ENCODE measurements around the gene ZNF221. TPM values are rescaled to one million over a fixed set of nuclear protein-coding genes. Genes with fewer than 3 reads are reported as not detected.

Gene ZNF221
- total RNA-seq, 1 experiment from 2014 or later = 2.5 TPM

- TF ChIP-seq ELF1 (IDR thresholded peaks at IDR 0.05; ENCODE audit: borderline replicate concordance, low read depth) (no peak), EZH2phosphoT487 (IDR thresholded peaks at IDR 0.05; ENCODE audit: borderline replicate concordance) (no peak), SRF (IDR thresholded peaks at IDR 0.05; ENCODE audit: low read depth) (no peak), YY1 (IDR thresholded peaks at IDR 0.05; ENCODE audit: extremely low read depth, insufficient replicate concordance, low read depth, low read length) (no peak), POLR2A (IDR thresholded peaks at IDR 0.05; ENCODE audit: borderline replicate concordance, extremely low read depth, insufficient read depth, insufficient read length) (no peak), CBX3 (IDR thresholded peaks at IDR 0.05; ENCODE audit: low read depth) (no peak), REST (IDR thresholded peaks at IDR 0.05; ENCODE audit: low read depth) (no peak), CEBPB (IDR thresholded peaks at IDR 0.05; ENCODE audit: low read depth) (no peak), SP1 (IDR thresholded peaks at IDR 0.05; ENCODE audit: low read depth) (no peak)
Observed at GRCh38 chr19:43923875-43924274, 27.2 kb upstream of the ZNF221 start (continued).

- no peak overlapping the region for H3K4me2 ChIP-seq (ENCODE audit: low read length)
- ChIA-PET RAD21 (ENCODE audit: low non-redundant PET in 1 of 2, low total read pairs in 2 of 2, uncharacterized antibody in 2 of 2, unreplicated experiment in 2 of 2) (no interaction called here), CTCF (no interaction called here), POLR2A (no interaction called here)
- intact Hi-C loops (cut with micrococcal nuclease) = no loop called here
- no peaks in the 10 kb centered on the region for H4K20me1 ChIP-seq (ENCODE audit: insufficient read depth)
- no peak overlapping the region for H3K4me3 ChIP-seq (replicated peaks in 1 of 2; ENCODE audit: low read depth in 1 of 2, low read length in 2 of 2)
- H3K9me2 ChIP-seq (ENCODE audit: insufficient read depth) = no peaks in the 10 kb centered on the region
- no TSS peak for BruUV-seq (replicated peaks)
- no peaks in the 10 kb centered on the region for H3K79me2 ChIP-seq (ENCODE audit: insufficient read depth, low read length)
- no peak overlapping the region for H2AFZ ChIP-seq (ENCODE audit: low read depth, low read length, poor library complexity, severe bottlenecking)
- no peak overlapping the region for H3K27ac ChIP-seq (ENCODE audit: low read depth, low read length)
- ATAC-seq (no peak), DNase-seq (ENCODE audit: low read depth, low spot score) (no peak)
- no peak overlapping the region for H3K9ac ChIP-seq (ENCODE audit: low read length)
- H3K27me3 ChIP-seq (ENCODE audit: insufficient read depth, low read length) = no peaks in the 10 kb centered on the region
- H3K4me1 ChIP-seq (ENCODE audit: control insufficient read depth in 1 of 2, insufficient read depth in 2 of 2, low read length in 2 of 2) = peaks cover under 1% of the 10 kb centered on the region in 2 experiments
- no peaks in the 10 kb centered on the region for H3K9me3 ChIP-seq (ENCODE audit: control insufficient read depth in 1 of 2, insufficient read depth in 1 of 2, low read depth in 1 of 2, low read length in 2 of 2)
- H3K36me3 ChIP-seq (ENCODE audit: control insufficient read depth in 1 of 2, insufficient read depth in 2 of 2, low read length in 2 of 2) = peaks cover 28 to 67% of the 10 kb centered on the region in 2 experiments
- TF ChIP-seq EZH2phosphoT487 (IDR thresholded peaks at IDR 0.05; ENCODE audit: borderline replicate concordance) (no peak), ZBTB33 (IDR thresholded peaks at IDR 0.05; ENCODE audit: extremely low read depth, insufficient replicate concordance, low read length) (no peak), SRF (IDR thresholded peaks at IDR 0.05; ENCODE audit: low read depth) (no peak), MAX (IDR thresholded peaks at IDR 0.05) (no peak), REST (IDR thresholded peaks at IDR 0.05; ENCODE audit: low read depth) (no peak), FOSL1 (IDR thresholded peaks at IDR 0.05; ENCODE audit: low read depth) (no peak), ELF1 (IDR thresholded peaks at IDR 0.05; ENCODE audit: borderline replicate concordance, low read depth) (no peak), SP1 (IDR thresholded peaks at IDR 0.05; ENCODE audit: low read depth) (no peak), SIN3A (IDR thresholded peaks at IDR 0.05; ENCODE audit: low read depth) (no peak)
Observed at GRCh38 chr19:43928820-43929219, 22.2 kb upstream of the ZNF221 start.
